ENCODE data around the gene NR5A1.

Gene NR5A1

GRCh38 chr9:124439086-124439485 lies 68.1 kb downstream of the NR5A1 start:
- FAIRE-seq = no peak

- FAIRE-seq = no peak
These were observed 69.1 kb downstream of the NR5A1 start for GRCh38 chr9:124438091-124438490.

- FAIRE-seq = no peak
These were observed 70.1 kb downstream of the NR5A1 start for GRCh38 chr9:124437086-124437485.

GRCh38 chr9:124436320-124436719 lies 70.9 kb downstream of the NR5A1 start:
- FAIRE-seq = no peak
